ENCODE measurements around the gene ZBTB21. TPM values are rescaled to one million over a fixed set of nuclear protein-coding genes. Genes with fewer than 3 reads are reported as not detected.
A peak's percentile ranks its signal among the peaks of the same experiment; 100 is the strongest.
"Not testable (repeated sequence)": the region's sequence is repeated elsewhere in the genome, so short reads cannot be mapped to it uniquely, and the experiment has no call there.

ZBTB21 gene
- total RNA-seq, 1 experiment from 2014 or later = 17.9 TPM

- H3K4me3 ChIP-seq (ENCODE audit: low read depth in 2 of 2, low read length in 2 of 2) = peak overlapping the region; percentile 60 to 65
- TF ChIP-seq, protein P1, sequence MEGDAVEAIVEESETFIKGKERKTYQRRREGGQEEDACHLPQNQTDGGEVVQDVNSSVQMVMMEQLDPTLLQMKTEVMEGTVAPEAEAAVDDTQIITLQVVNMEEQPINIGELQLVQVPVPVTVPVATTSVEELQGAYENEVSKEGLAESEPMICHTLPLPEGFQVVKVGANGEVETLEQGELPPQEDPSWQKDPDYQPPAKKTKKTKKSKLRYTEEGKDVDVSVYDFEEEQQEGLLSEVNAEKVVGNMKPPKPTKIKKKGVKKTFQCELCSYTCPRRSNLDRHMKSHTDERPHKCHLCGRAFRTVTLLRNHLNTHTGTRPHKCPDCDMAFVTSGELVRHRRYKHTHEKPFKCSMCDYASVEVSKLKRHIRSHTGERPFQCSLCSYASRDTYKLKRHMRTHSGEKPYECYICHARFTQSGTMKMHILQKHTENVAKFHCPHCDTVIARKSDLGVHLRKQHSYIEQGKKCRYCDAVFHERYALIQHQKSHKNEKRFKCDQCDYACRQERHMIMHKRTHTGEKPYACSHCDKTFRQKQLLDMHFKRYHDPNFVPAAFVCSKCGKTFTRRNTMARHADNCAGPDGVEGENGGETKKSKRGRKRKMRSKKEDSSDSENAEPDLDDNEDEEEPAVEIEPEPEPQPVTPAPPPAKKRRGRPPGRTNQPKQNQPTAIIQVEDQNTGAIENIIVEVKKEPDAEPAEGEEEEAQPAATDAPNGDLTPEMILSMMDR (IDR thresholded peaks at IDR 0.05) = no peak
- no peak for TF ChIP-seq SIN3A (IDR thresholded peaks at IDR 0.05; ENCODE audit: borderline replicate concordance, insufficient read depth, low read depth, low read length)
- TF ChIP-seq, protein P2, sequence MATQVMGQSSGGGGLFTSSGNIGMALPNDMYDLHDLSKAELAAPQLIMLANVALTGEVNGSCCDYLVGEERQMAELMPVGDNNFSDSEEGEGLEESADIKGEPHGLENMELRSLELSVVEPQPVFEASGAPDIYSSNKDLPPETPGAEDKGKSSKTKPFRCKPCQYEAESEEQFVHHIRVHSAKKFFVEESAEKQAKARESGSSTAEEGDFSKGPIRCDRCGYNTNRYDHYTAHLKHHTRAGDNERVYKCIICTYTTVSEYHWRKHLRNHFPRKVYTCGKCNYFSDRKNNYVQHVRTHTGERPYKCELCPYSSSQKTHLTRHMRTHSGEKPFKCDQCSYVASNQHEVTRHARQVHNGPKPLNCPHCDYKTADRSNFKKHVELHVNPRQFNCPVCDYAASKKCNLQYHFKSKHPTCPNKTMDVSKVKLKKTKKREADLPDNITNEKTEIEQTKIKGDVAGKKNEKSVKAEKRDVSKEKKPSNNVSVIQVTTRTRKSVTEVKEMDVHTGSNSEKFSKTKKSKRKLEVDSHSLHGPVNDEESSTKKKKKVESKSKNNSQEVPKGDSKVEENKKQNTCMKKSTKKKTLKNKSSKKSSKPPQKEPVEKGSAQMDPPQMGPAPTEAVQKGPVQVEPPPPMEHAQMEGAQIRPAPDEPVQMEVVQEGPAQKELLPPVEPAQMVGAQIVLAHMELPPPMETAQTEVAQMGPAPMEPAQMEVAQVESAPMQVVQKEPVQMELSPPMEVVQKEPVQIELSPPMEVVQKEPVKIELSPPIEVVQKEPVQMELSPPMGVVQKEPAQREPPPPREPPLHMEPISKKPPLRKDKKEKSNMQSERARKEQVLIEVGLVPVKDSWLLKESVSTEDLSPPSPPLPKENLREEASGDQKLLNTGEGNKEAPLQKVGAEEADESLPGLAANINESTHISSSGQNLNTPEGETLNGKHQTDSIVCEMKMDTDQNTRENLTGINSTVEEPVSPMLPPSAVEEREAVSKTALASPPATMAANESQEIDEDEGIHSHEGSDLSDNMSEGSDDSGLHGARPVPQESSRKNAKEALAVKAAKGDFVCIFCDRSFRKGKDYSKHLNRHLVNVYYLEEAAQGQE (IDR thresholded peaks at IDR 0.05; ENCODE audit: insufficient read depth in 1 of 2, low read depth in 2 of 2, low read length in 1 of 2) = no peak
- no peak for TF ChIP-seq TCF7L2 (IDR thresholded peaks at IDR 0.05; ENCODE audit: low read depth, low read length)
- TF ChIP-seq POLR2AphosphoS5 (IDR thresholded peaks at IDR 0.05; ENCODE audit: low read depth, low read length) = no peak
- no peaks in the 10 kb centered on the region for H3K36me3 ChIP-seq (ENCODE audit: control insufficient read depth, insufficient read depth, low read length)
- ChIA-PET CTCF (interaction anchor here (1.4 kb wide), 1 partner anchor 166 kb away, joined by 4 read pairs; no protein-coding TSS in a partner anchor), POLR2A (interaction anchor here (0.6 kb wide), 1 partner anchor 14 kb away, joined by 4 read pairs; no protein-coding TSS in a partner anchor)
- H3K27ac ChIP-seq (ENCODE audit: low read length) = no peak overlapping the region; the same call in none of the 2 replicates
- ATAC-seq (no peak), DNase-seq (ENCODE audit: low read depth, low spot score) (no peak)
- in situ Hi-C loops (cut with HindIII; ENCODE audit: low pct_unique_long_range_greater_than_20kb, low sequenced_read_pairs) = no loop called here
- no peaks in the 10 kb centered on the region for H3K9me3 ChIP-seq (ENCODE audit: control insufficient read depth, insufficient read depth, low read depth, low read length)
- peaks cover 16% of the 10 kb centered on the region for H3K4me1 ChIP-seq (ENCODE audit: control insufficient read depth, insufficient read depth, low read length)
- no peaks in the 10 kb centered on the region for H3K27me3 ChIP-seq (ENCODE audit: control insufficient read depth, insufficient read depth, low read length)
- intact Hi-C loops (cut with micrococcal nuclease; ENCODE audit: unreplicated experiment) = no loop called here
- no TSS peak for BruUV-seq (replicated peaks)
Measured at GRCh38 chr21:41951876-41952567, 58.1 kb downstream of the ZBTB21 start.

DNA sequence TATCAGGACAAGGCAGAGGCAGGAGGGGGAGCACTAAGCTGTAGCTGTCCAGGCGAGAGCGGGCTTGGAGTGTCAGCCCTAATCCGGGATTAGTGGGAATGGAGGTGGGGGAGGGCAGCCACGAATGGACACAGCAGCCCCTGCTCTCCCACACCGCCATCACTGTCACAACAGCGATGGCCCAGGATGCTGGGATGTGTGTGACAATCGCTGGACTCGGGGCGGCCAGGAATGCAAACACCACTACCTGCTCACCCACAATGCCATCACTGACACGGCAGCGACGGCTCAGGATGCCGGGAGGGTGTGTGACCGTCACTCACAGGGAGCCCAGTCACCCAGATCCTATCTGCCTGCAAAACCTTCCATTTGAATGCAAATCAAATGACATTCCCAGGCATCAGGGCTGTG, 59.2 kb downstream of the ZBTB21 start:
- no peak overlapping the region for H3K4me3 ChIP-seq (ENCODE audit: low read depth in 2 of 2, low read length in 2 of 2)
- TF ChIP-seq SIN3A (IDR thresholded peaks at IDR 0.05; ENCODE audit: borderline replicate concordance, insufficient read depth, low read depth, low read length) (no peak), POLR2AphosphoS5 (IDR thresholded peaks at IDR 0.05; ENCODE audit: low read depth, low read length) (no peak), TCF7L2 (IDR thresholded peaks at IDR 0.05; ENCODE audit: low read depth, low read length) (no peak)
- TF ChIP-seq, protein P2 (IDR thresholded peaks at IDR 0.05; ENCODE audit: insufficient read depth in 1 of 2, low read depth in 2 of 2, low read length in 1 of 2) = no peak
- TF ChIP-seq, protein P1 (IDR thresholded peaks at IDR 0.05) = no peak
- no peak overlapping the region for H3K27ac ChIP-seq (ENCODE audit: low read length)
- DNase-seq (ENCODE audit: low read depth, low spot score) (no peak), ATAC-seq (no peak)
- peaks cover 12% of the 10 kb centered on the region for H3K4me1 ChIP-seq (ENCODE audit: control insufficient read depth, insufficient read depth, low read length)
- CTCF ChIA-PET = no interaction called here
- no peaks in the 10 kb centered on the region for H3K9me3 ChIP-seq (ENCODE audit: control insufficient read depth, insufficient read depth, low read depth, low read length)
- no peaks in the 10 kb centered on the region for H3K36me3 ChIP-seq (ENCODE audit: control insufficient read depth, insufficient read depth, low read length)
- no TSS peak for BruUV-seq (replicated peaks)
- in situ Hi-C loops (cut with HindIII; ENCODE audit: low pct_unique_long_range_greater_than_20kb, low sequenced_read_pairs) (no loop called here), intact Hi-C loops (cut with micrococcal nuclease; ENCODE audit: unreplicated experiment) (no loop called here)
- POLR2A ChIA-PET = no interaction called here
- H3K27me3 ChIP-seq (ENCODE audit: control insufficient read depth, insufficient read depth, low read length) = no peaks in the 10 kb centered on the region

GRCh38 chr21:41949631-41950030, 60.5 kb downstream of the ZBTB21 start:
- POLR2A ChIA-PET; in situ Hi-C loops (cut with HindIII; ENCODE audit: low pct_unique_long_range_greater_than_20kb, low sequenced_read_pairs); DNase-seq (ENCODE audit: low read depth, low spot score); H3K9me3 ChIP-seq (ENCODE audit: control insufficient read depth, insufficient read depth, low read depth, low read length); H3K4me3 ChIP-seq (ENCODE audit: low read depth in 2 of 2, low read length in 2 of 2); H3K27ac ChIP-seq (ENCODE audit: low read length); H3K36me3 ChIP-seq (ENCODE audit: control insufficient read depth, insufficient read depth, low read length); intact Hi-C loops (cut with micrococcal nuclease; ENCODE audit: unreplicated experiment); H3K27me3 ChIP-seq (ENCODE audit: control insufficient read depth, insufficient read depth, low read length); ATAC-seq; BruUV-seq (replicated peaks); CTCF ChIA-PET: not testable (repeated sequence)
- H3K4me1 ChIP-seq (ENCODE audit: control insufficient read depth, insufficient read depth, low read length) = peaks cover 12% of the 10 kb centered on the region
